ENCODE results near the gene MASP2.
"Not testable (repeated sequence)": the region's sequence is repeated elsewhere in the genome, so short reads cannot be mapped to it uniquely, and the experiment has no call there.

The MASP2 gene

DNA sequence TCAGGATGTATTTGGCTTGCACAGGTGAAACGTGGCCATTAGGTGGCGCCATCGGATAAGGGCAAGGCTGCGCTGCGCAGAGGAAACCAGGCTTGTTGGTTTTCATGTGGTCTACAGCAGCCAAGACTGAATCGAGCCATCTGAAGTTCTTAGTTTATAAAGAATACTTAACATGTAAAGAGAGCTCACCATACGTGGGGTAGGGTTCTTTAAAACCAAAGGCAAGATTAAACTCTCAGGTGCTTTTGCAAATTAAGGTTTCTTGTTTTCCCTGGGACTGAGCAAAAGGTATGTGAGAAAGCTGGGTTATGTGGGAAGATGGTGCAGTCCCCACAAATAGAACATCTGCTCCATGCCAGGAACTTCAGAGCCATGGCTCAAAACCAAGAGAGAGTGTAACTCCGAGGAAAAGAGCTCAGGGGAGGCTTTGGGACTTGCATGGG lies 9.3 kb downstream of the MASP2 start:
- DNase-seq: peak; percentile 40

DNA sequence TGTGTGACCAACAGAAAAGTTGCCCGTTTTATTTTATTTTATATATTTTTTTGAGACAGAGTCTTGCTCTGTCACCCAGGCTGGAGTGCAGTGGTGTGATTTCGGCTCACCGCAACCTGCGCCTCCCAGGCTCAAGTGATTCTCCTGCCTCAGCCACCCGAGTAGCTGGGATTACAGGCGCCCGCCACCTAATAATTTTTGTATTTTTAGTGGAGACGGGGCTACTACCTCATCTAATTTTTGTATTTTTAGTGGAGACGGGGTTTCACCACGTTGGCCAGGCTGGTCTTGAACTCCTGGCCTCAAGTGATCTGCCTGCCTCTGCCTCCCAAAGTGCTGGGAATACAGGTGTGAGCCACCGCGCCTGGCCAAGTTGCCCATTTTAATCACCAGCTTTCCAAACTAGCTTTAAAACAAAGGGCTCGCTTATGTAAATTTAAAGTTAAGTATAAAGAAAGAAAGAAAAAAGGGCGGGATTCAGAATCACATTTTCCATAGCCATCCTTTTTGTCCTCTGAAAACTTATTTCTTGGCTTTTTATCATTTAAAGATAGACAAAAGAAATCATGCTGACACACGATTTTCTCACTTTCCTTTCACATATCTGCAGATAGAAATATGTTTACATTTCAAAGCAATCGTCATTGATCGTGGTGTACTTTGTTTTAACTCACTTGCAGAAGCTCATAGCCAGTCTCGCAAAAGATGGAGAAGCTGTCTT lies 9.9 kb downstream of the MASP2 start:
- not testable (repeated sequence) for DNase-seq

DNA sequence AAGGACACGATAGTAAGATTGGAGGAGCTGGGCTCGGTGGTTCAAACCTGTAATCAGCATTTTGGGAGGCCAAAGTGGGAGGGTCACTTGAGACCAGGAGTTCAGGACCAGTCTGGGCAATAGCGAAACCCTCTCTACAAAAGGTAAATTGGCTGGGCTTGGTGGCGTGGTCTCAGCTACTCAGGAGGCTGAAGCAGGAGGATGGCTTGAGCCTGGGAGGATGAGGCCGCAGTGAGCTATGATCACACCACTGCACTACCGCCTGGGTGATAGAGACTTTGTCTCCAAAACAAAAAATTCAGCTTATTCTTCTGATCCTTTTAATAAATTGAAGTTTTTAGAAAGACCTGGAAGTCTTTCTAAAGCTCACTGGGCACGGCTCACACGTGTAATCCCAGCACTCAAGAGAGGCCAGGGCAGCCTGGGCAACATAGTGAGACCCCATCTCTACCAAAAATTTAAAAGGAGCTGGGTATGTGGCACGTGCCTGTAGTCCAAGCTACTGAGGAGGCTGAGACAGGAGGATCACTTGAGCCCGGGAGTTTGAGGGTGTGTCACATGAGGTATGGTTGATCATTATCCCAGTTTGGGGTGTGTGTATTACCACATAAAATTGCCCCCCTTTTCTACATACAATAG lies 15.3 kb downstream of the MASP2 start:
- no peak for DNase-seq

DNA sequence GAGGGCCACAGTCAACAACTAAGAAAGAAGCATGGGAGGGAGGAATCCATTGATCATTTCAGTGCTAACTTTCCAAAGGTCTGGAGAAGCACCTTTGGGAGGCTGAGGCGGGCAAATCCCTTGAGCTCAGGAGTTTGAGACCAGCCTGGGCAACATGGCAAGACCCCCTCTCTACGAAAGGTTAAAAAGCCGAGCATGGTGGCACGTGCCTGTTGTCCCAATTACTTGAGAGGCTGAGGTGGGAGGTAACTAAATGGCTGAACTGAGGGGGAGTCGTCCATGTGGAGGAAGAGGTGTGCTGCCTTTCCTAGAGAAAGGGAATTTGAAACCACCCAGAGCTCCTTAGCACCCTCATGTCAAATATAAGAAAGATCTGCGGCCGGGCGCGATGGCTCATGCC lies 16.2 kb downstream of the MASP2 start:
- DNase-seq: no peak

DNA sequence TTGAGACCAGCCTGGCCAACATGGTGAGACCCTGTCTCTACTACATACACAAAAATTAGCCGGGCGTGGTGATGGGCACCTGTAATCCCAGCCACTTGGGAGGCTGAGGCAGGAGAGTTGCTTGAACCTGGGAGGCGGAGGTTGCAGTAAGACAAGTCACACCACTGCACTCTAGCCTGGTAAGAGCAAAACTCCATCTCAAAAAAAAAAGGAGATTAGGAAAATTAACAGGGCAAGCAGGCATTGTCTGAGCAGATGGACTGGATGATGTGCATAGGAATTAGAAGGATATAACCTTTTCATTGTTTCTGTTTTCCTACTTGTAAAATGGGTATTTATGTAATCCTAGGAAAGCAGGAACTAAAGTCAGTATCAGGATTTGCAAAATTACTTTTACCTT lies 19.0 kb downstream of the MASP2 start:
- no peak for DNase-seq

DNA sequence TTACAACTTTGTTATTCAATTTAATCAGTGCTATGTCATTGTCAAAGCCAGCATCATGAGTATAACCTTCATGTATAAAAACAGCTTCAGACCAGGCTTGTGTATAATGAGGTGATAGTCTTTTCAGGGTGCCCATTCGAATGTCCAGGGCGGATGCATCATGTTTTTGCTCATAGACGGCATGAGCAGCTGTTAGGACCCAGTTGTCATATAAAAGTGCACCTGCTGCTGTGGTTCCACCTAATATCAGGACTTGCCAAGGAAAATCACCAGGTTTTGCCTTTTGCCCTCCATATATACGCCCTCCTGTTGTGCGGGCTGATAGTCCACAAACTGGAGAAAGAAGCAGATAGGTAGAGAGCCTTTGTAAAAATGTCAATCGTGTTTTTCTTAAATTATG lies 19.7 kb downstream of the MASP2 start:
- no peak for DNase-seq

DNA sequence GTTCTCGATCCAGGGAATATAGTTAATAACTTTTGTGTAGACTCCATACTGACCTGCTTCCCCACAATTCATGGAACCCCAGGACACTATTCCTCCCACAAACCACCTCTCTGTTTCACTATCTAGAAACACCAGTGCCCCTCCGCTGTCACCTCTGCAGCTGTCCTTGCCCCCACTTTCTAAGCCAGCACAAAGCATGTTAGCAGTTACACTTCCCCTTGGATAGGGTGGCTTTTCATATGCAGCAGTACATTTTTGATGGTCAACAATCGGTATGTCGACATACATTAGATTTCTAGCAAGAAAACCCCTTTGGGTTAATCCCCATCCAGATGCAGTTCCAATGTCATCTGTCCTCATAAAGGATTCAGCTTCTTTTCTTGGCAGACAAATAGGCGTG lies 20.1 kb downstream of the MASP2 start:
- DNase-seq: no peak

- no peak for DNase-seq
Observed at GRCh38 chr1:11026052-11026451, 21.0 kb downstream of the MASP2 start.

GRCh38 chr1:11025618-11026017 lies 21.4 kb downstream of the MASP2 start:
- DNase-seq: no peak

- DNase-seq: no peak
Observed at GRCh38 chr1:11024874-11025203, 22.2 kb downstream of the MASP2 start.

DNA sequence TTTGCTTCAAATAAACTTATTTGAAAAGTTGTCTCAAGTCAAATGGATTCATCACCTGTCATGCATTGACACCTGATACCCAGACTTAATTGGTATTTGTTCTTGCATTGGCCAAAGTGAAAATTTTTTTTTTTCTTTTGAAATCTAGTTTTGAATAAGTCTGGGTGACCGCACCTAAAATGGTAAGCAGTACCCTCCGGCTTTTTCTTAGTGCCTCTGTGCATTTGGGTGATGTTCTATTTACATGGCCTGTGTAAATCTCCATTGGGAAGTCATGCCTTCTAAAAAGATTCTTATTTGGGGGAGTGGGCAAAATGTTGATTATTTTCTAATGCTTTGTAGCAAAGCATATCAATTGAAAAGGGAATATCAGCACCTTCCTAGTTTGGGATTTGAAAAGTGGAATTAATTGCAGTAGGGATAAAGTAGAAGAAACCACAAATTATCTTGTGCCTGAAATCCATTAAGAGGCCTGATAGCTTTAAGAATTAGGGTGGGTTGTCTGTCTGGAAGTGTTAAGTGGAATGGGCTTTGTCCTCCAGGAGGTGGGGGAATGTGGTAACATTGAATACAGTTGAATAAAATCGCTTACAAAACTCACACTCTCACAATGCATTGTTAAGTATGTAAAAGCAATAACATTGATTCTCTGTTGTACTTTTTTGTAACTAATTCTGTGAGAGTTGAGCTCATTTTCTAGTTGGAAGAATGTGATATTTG lies 22.7 kb downstream of the MASP2 start:
- DNase-seq: no peak

DNA sequence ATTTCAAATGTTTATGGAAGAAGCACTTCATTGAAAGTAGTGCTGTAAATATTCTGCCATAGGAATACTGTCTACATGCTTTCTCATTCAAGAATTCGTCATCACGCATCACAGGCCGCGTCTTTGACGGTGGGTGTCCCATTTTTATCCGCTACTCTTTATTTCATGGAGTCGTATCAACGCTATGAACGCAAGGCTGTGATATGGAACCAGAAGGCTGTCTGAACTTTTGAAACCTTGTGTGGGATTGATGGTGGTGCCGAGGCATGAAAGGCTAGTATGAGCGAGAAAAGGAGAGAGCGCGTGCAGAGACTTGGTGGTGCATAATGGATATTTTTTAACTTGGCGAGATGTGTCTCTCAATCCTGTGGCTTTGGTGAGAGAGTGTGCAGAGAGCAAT lies 23.8 kb downstream of the MASP2 start:
- DNase-seq: no peak

GRCh38 chr1:11019971-11020370 lies 27.1 kb downstream of the MASP2 start:
- no peak for DNase-seq

DNA sequence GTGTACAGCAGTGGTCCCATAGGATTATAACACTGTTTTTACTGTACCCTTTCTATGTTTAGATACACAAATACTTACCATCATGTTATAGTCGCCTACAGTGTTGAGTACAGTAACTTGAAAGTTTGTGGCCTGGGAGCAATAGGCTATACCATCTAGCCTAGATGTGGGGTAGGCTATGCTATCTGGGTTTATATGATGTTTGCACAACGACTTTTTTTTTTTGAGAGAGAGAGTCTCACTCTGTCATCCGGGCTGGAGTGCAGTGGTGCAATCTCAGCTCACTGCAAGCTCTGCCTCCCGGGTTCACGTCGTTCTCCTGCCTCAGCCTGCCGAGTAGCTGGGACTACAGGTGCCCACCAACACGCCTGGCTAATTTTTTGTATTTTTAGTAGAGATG lies 27.7 kb downstream of the MASP2 start:
- not testable (repeated sequence) for DNase-seq

DNA sequence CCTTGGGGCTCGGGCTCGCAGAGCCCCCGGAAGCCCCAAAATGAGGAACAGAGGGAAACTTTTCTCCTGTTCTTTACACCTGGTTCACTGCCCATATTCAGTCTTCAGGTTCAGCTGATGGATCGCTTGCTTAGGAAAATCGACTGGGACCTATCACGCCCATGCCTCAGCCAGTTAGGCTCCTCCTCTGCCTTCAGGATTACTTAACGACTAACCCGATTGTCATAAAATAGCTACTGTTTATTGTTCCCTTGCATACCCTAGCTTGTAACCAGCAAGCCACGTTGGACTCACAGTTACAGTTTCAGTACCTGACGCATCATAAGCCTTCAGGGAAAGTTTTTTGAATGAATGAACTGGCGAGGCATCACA lies 33.9 kb downstream of the MASP2 start:
- no peak for DNase-seq

DNA sequence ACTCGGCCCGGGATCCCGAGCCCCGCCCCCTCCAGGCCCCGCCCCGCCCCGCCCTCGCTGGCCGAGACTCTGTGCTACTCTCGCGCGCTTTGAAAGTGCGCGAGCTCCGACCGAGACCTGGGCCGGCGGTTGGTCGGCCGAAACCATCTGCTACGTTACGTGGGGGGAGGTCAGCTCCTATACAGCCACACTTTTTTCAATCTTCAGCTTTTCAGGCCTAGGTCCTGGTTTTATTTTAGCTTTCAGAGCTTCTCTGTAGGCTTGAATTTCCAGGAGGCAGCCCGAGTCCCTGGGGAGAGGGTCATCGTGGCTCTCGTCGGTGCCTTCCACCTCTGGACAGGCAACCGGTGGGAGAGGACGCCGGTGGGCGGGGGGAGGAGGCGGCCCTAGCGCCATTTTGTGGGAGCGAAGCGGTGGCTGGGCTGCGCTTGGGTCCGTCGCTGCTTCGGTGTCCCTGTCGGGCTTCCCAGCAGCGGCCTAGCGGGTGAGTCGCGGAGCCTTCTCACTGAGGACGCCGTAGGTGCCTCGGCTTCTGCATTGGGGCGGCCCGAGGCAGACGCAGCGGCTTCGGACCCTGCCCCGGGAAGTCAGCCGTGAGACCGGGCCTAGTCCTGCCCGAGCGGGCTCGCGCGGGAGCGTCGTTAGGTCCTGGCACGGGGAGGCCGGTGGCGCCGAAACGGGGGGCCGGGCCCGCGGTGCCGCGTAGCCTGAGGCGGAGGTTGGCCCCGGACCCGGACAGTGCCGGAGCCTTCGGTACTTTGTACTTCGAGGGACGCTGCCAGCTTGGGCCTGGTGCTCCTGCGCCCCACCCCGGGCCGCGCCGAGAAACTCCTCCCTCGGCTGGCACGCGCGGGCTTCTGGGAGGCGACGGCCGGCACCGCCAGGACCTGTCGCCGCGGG lies 34.5 kb downstream of the MASP2 start, which contains the start of gene TARDBP:
TSS of gene TARDBP (plus strand) at position 395 of the 900 bp plus-strand sequence. CDS start 1,074 bp downstream, outside the sequence.
- peak; percentile 100 for DNase-seq

GRCh38 chr1:11000526-11000925 lies 46.5 kb downstream of the MASP2 start:
- DNase-seq: no peak

- DNase-seq: no peak
Observed at GRCh38 chr1:10996100-10996499, 50.9 kb downstream of the MASP2 start.

DNA sequence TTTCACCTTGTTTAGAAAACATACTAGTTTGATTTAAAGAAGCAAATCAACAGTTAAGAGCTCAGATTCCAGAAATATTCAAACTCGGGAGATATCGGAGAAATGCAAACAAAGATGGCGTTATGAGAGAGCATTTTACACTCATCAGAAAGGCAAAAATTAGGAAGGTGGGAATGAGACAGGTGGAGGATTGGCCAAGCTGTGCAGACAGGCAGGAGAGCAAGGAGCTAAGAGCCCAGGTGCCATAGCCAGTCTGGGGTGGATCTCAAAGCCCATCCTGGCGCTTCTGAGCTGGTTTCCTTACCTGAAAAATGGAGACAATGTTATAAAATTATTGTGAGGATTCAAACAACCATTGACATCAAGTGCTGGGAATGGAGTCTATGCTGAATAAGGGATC lies 54.2 kb downstream of the MASP2 start:
- no peak for DNase-seq

DNA sequence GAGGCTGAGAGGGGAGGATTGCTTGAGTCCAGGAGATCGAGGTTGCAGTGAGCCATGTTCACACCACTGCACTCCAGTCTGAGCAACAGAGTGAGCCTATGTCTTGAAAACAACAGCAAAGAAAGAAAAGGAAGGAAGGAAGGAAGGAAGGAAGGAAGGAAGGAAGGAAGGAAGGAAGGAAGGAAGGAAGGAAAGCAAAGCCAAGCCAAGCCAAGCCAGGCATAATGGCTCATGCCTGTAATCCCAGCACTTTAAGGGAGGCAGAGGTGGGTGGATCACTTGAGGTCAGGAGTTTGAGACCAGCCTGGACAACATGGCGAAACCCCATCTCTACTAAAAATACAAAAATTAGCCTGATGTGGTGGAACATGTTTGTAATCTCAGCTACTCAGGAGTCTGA lies 55.0 kb downstream of the MASP2 start:
- not testable (repeated sequence) for DNase-seq

- no peak for DNase-seq
Observed at GRCh38 chr1:10990828-10991227, 56.2 kb downstream of the MASP2 start.

- not testable (repeated sequence) for DNase-seq
Observed at GRCh38 chr1:10989920-10990516, 57.0 kb downstream of the MASP2 start.

All from right kidney (tissue), 1 donor.